ENCODE measurements around the gene FADS2. TPM values are rescaled to one million over a fixed set of nuclear protein-coding genes. Genes with fewer than 3 reads are reported as not detected.

Gene FADS2
- total and polyA plus RNA-seq, 10 of the 15 experiments (the other 5 are each of a cell fraction or from before 2014, with no cell fraction given) = 3.3 to 313 (median 149) TPM

- no peak for TF ChIP-seq DPF2 (IDR thresholded peaks at IDR 0.05)
- no peak for TF ChIP-seq BCL11A (IDR thresholded peaks at IDR 0.05; ENCODE audit: low read depth, low read length)
- TF ChIP-seq KAT2A (conservative IDR thresholded peaks at IDR 0.05; ENCODE audit: control insufficient read depth, low read depth, low read length) = no peak
- TF ChIP-seq NFYB (IDR thresholded peaks at IDR 0.05; ENCODE audit: insufficient read depth, low read depth, low read length) = no peak
- H3K9me3 ChIP-seq (replicated peaks; ENCODE audit: control insufficient read depth, insufficient read depth, low read length) = no peaks in the 10 kb centered on the region
- no peaks in the 10 kb centered on the region; the same call in 1 of the 2 replicates for H3K4me1 ChIP-seq (ENCODE audit: control insufficient read depth, insufficient read depth, low read length)
- no peaks in the 10 kb centered on the region for H4K20me1 ChIP-seq (ENCODE audit: control insufficient read depth, insufficient read depth)
- DNase-seq (ENCODE audit: low read depth, low spot score) (no peak), ATAC-seq (no peak), FAIRE-seq (no peak)
- H3K4me3 ChIP-seq = no peak overlapping the region
- in situ Hi-C loops (cut with MboI) = loop anchor here (5.0 kb wide), 2 partner anchors 101 to 311 kb away; no protein-coding TSS in a partner anchor
- no peak overlapping the region for H3K27ac ChIP-seq (ENCODE audit: control insufficient read depth, insufficient read depth)
- no peak overlapping the region for H3K9ac ChIP-seq (ENCODE audit: control insufficient read depth, insufficient read depth, low read length)
- H2AFZ ChIP-seq (ENCODE audit: control insufficient read depth, low read depth, low read length) = no peak overlapping the region
- 97% methylated on average over 18 of the region's 18 CpGs for WGBS (ENCODE audit: insufficient coverage, insufficient replicate concordance, low lambda C conversion rate, missing lambda C conversion rate)
- BruUV-seq (replicated peaks) = no TSS peak
- no peak overlapping the region for H3K4me2 ChIP-seq (ENCODE audit: control insufficient read depth, insufficient read depth)
- CTCF ChIA-PET = interaction anchor here (1.0 to 12.7 kb wide), 19 partner anchors 8 to 316 kb away, joined by 3 to 188 read pairs (median 39); partner anchors contain the start of genes BEST1, FADS1 and FADS2
- RAD21 ChIA-PET (ENCODE audit: unreplicated experiment) = interaction anchor here (0.9 to 6.2 kb wide), 13 partner anchors 8 to 317 kb away, joined by 3 to 96 read pairs (median 9); partner anchors contain the start of genes BEST1 and FADS2
- POLR2A ChIA-PET = interaction anchor here (2.1 to 7.0 kb wide), 3 partner anchors 20 to 39 kb away, joined by 21 to 77 read pairs (median 22); partner anchors contain the start of genes FADS1 and FADS2
- intact Hi-C loops (cut with micrococcal nuclease; ENCODE audit: unreplicated experiment) = loop anchor here (5.0 kb wide), 4 partner anchors 76 to 311 kb away; partner anchors contain the start of gene FTH1
- SMC1A ChIA-PET (ENCODE audit: uncharacterized antibody, unreplicated experiment) = interaction anchor here (1.2 to 6.0 kb wide), 15 partner anchors 9 to 313 kb away, joined by 3 to 86 read pairs (median 15); partner anchors contain the start of genes BEST1 and FADS2
- peaks cover 76% of the 10 kb centered on the region for H3K79me2 ChIP-seq (ENCODE audit: control insufficient read depth, insufficient read depth, low read length)
- H3K36me3 ChIP-seq (ENCODE audit: control insufficient read depth in 2 of 2, insufficient read depth in 2 of 2, low read length in 1 of 2) = peaks cover 7 to 9% of the 10 kb centered on the region in 2 experiments; a peak in 3 of 4 replicates
- no peaks in the 10 kb centered on the region for H3K27me3 ChIP-seq (replicated peaks in 1 of 2; ENCODE audit: control insufficient read depth in 2 of 2, insufficient read depth in 2 of 2, low read length in 1 of 2)
Observed at GRCh38 chr11:61795876-61796526, 32.1 kb upstream of the FADS2 start.

All from GM12878 (cell line).